Measurements from ENCODE around the gene PEPD.
"Not testable (repeated sequence)": the region's sequence is repeated elsewhere in the genome, so short reads cannot be mapped to it uniquely, and the experiment has no call there.

The PEPD gene

GRCh38 chr19:33521480-33522370 lies at the start of gene PEPD:
TSS of gene PEPD (minus strand) at chr19:33521791. CDS start at chr19:33521760, 31 bp downstream.
- no peaks in the 10 kb centered on the region for H3K9me3 ChIP-seq (ENCODE audit: low read length)
- H3K4me1 ChIP-seq (ENCODE audit: insufficient read depth, low read length), result peaks cover 20% of the 10 kb centered on the region
- no peaks in the 10 kb centered on the region for H3K36me3 ChIP-seq (ENCODE audit: insufficient read depth, low read length)
- no peaks in the 10 kb centered on the region for H3K27me3 ChIP-seq (ENCODE audit: control insufficient read depth in 1 of 2, insufficient read depth in 2 of 2, low read length in 2 of 2)
- H3K27ac ChIP-seq (ENCODE audit: low read depth, low read length), result peak within 1 kb of the TSS; percentile 78
- H3K4me3 ChIP-seq (ENCODE audit: low read depth in 1 of 2, low read length in 2 of 2), result peak within 1 kb of the TSS; percentile 74 to 89
- H3K9ac ChIP-seq (ENCODE audit: low read length), result peak within 1 kb of the TSS; percentile 49

GRCh38 chr19:33569821-33570220 lies 48.2 kb upstream of the PEPD start:
- Histone ChIP-seq H3K27ac (ENCODE audit: low read depth, low read length) (no peak overlapping the region), H3K9ac (ENCODE audit: low read length) (no peak overlapping the region), H3K9me3 (ENCODE audit: low read length) (peaks cover 8% of the 10 kb centered on the region), H3K4me3 (ENCODE audit: low read depth in 1 of 2, low read length in 2 of 2) (no peak overlapping the region), H3K27me3 (ENCODE audit: control insufficient read depth in 1 of 2, insufficient read depth in 2 of 2, low read length in 2 of 2) (no peaks in the 10 kb centered on the region), H3K36me3 (ENCODE audit: insufficient read depth, low read length) (no peaks in the 10 kb centered on the region), H3K4me1 (ENCODE audit: insufficient read depth, low read length) (no peaks in the 10 kb centered on the region)

- Histone ChIP-seq H3K9me3 (ENCODE audit: low read length) (peaks cover under 1% of the 10 kb centered on the region), H3K4me3 (ENCODE audit: low read depth in 1 of 2, low read length in 2 of 2) (no peak overlapping the region), H3K27me3 (ENCODE audit: control insufficient read depth in 1 of 2, insufficient read depth in 2 of 2, low read length in 2 of 2) (no peaks in the 10 kb centered on the region), H3K27ac (ENCODE audit: low read depth, low read length) (no peak overlapping the region), H3K36me3 (ENCODE audit: insufficient read depth, low read length) (no peaks in the 10 kb centered on the region), H3K4me1 (ENCODE audit: insufficient read depth, low read length) (no peaks in the 10 kb centered on the region), H3K9ac (ENCODE audit: low read length) (no peak overlapping the region)
Measured at GRCh38 chr19:33568706-33569105, 47.1 kb upstream of the PEPD start.

GRCh38 chr19:33564836-33565338 lies 43.3 kb upstream of the PEPD start:
- H3K4me3 ChIP-seq (ENCODE audit: low read depth in 1 of 2, low read length in 2 of 2), result no peak overlapping the region
- H3K27me3 ChIP-seq (ENCODE audit: control insufficient read depth in 1 of 2, insufficient read depth in 2 of 2, low read length in 2 of 2), result no peaks in the 10 kb centered on the region
- H3K4me1 ChIP-seq (ENCODE audit: insufficient read depth, low read length), result no peaks in the 10 kb centered on the region
- H3K27ac ChIP-seq (ENCODE audit: low read depth, low read length), result no peak overlapping the region
- H3K9me3 ChIP-seq (ENCODE audit: low read length), result no peaks in the 10 kb centered on the region
- no peaks in the 10 kb centered on the region for H3K36me3 ChIP-seq (ENCODE audit: insufficient read depth, low read length)
- H3K9ac ChIP-seq (ENCODE audit: low read length), result no peak overlapping the region

- Histone ChIP-seq H3K9ac (ENCODE audit: low read length) (no peak overlapping the region), H3K4me1 (ENCODE audit: insufficient read depth, low read length) (no peaks in the 10 kb centered on the region), H3K4me3 (ENCODE audit: low read depth in 1 of 2, low read length in 2 of 2) (no peak overlapping the region), H3K9me3 (ENCODE audit: low read length) (no peaks in the 10 kb centered on the region), H3K36me3 (ENCODE audit: insufficient read depth, low read length) (no peaks in the 10 kb centered on the region), H3K27me3 (ENCODE audit: control insufficient read depth in 1 of 2, insufficient read depth in 2 of 2, low read length in 2 of 2) (no peaks in the 10 kb centered on the region), H3K27ac (ENCODE audit: low read depth, low read length) (no peak overlapping the region)
Measured at GRCh38 chr19:33562636-33563035, 41.0 kb upstream of the PEPD start.

GRCh38 chr19:33561666-33562065 lies 40.1 kb upstream of the PEPD start:
- not testable (repeated sequence) for H3K27me3 ChIP-seq (ENCODE audit: control insufficient read depth in 1 of 2, insufficient read depth in 2 of 2, low read length in 2 of 2); H3K9me3 ChIP-seq (ENCODE audit: low read length); H3K9ac ChIP-seq (ENCODE audit: low read length); H3K4me3 ChIP-seq (ENCODE audit: low read depth in 1 of 2, low read length in 2 of 2); H3K27ac ChIP-seq (ENCODE audit: low read depth, low read length); H3K36me3 ChIP-seq (ENCODE audit: insufficient read depth, low read length); H3K4me1 ChIP-seq (ENCODE audit: insufficient read depth, low read length)

GRCh38 chr19:33561261-33561660 lies 39.7 kb upstream of the PEPD start:
- Histone ChIP-seq H3K4me1 (ENCODE audit: insufficient read depth, low read length) (no peaks in the 10 kb centered on the region), H3K4me3 (ENCODE audit: low read depth in 1 of 2, low read length in 2 of 2) (no peak overlapping the region), H3K27ac (ENCODE audit: low read depth, low read length) (no peak overlapping the region), H3K9ac (ENCODE audit: low read length) (no peak overlapping the region), H3K27me3 (ENCODE audit: control insufficient read depth in 1 of 2, insufficient read depth in 2 of 2, low read length in 2 of 2) (no peaks in the 10 kb centered on the region), H3K36me3 (ENCODE audit: insufficient read depth, low read length) (no peaks in the 10 kb centered on the region), H3K9me3 (ENCODE audit: low read length) (no peaks in the 10 kb centered on the region)

- no peaks in the 10 kb centered on the region for H3K27me3 ChIP-seq (ENCODE audit: control insufficient read depth in 1 of 2, insufficient read depth in 2 of 2, low read length in 2 of 2)
- no peaks in the 10 kb centered on the region for H3K4me1 ChIP-seq (ENCODE audit: insufficient read depth, low read length)
Measured at GRCh38 chr19:33559996-33560395, 38.4 kb upstream of the PEPD start.

GRCh38 chr19:33558856-33559255 lies 37.3 kb upstream of the PEPD start:
- Histone ChIP-seq H3K9ac (ENCODE audit: low read length) (no peak overlapping the region), H3K36me3 (ENCODE audit: insufficient read depth, low read length) (no peaks in the 10 kb centered on the region), H3K9me3 (ENCODE audit: low read length) (no peaks in the 10 kb centered on the region), H3K4me1 (ENCODE audit: insufficient read depth, low read length) (no peaks in the 10 kb centered on the region), H3K27me3 (ENCODE audit: control insufficient read depth in 1 of 2, insufficient read depth in 2 of 2, low read length in 2 of 2) (no peaks in the 10 kb centered on the region), H3K27ac (ENCODE audit: low read depth, low read length) (no peak overlapping the region), H3K4me3 (ENCODE audit: low read depth in 1 of 2, low read length in 2 of 2) (no peak overlapping the region)

More at GRCh38 chr19:33559996-33560395, 38.4 kb upstream of the PEPD start:
- Histone ChIP-seq H3K27ac (ENCODE audit: low read depth, low read length) (no peak overlapping the region), H3K9me3 (ENCODE audit: low read length) (no peaks in the 10 kb centered on the region), H3K4me3 (ENCODE audit: low read depth in 1 of 2, low read length in 2 of 2) (no peak overlapping the region), H3K36me3 (ENCODE audit: insufficient read depth, low read length) (no peaks in the 10 kb centered on the region), H3K9ac (ENCODE audit: low read length) (no peak overlapping the region)

GRCh38 chr19:33558151-33558550 lies 36.6 kb upstream of the PEPD start:
- Histone ChIP-seq H3K9me3 (ENCODE audit: low read length) (no peaks in the 10 kb centered on the region), H3K4me1 (ENCODE audit: insufficient read depth, low read length) (no peaks in the 10 kb centered on the region), H3K9ac (ENCODE audit: low read length) (no peak overlapping the region), H3K27ac (ENCODE audit: low read depth, low read length) (no peak overlapping the region), H3K36me3 (ENCODE audit: insufficient read depth, low read length) (no peaks in the 10 kb centered on the region), H3K27me3 (ENCODE audit: control insufficient read depth in 1 of 2, insufficient read depth in 2 of 2, low read length in 2 of 2) (no peaks in the 10 kb centered on the region), H3K4me3 (ENCODE audit: low read depth in 1 of 2, low read length in 2 of 2) (no peak overlapping the region)

- Histone ChIP-seq H3K9me3 (ENCODE audit: low read length) (no peaks in the 10 kb centered on the region), H3K9ac (ENCODE audit: low read length) (no peak overlapping the region), H3K36me3 (ENCODE audit: insufficient read depth, low read length) (no peaks in the 10 kb centered on the region), H3K4me1 (ENCODE audit: insufficient read depth, low read length) (no peaks in the 10 kb centered on the region), H3K4me3 (ENCODE audit: low read depth in 1 of 2, low read length in 2 of 2) (no peak overlapping the region), H3K27me3 (ENCODE audit: control insufficient read depth in 1 of 2, insufficient read depth in 2 of 2, low read length in 2 of 2) (no peaks in the 10 kb centered on the region), H3K27ac (ENCODE audit: low read depth, low read length) (no peak overlapping the region)
Measured at GRCh38 chr19:33557720-33558119, 36.1 kb upstream of the PEPD start.

- H3K4me1 ChIP-seq (ENCODE audit: insufficient read depth, low read length), result no peaks in the 10 kb centered on the region
- H3K4me3 ChIP-seq (ENCODE audit: low read depth in 1 of 2, low read length in 2 of 2), result no peak overlapping the region
- no peaks in the 10 kb centered on the region for H3K27me3 ChIP-seq (ENCODE audit: control insufficient read depth in 1 of 2, insufficient read depth in 2 of 2, low read length in 2 of 2)
- H3K9ac ChIP-seq (ENCODE audit: low read length), result no peak overlapping the region
- H3K9me3 ChIP-seq (ENCODE audit: low read length), result no peaks in the 10 kb centered on the region
- no peaks in the 10 kb centered on the region for H3K36me3 ChIP-seq (ENCODE audit: insufficient read depth, low read length)
- H3K27ac ChIP-seq (ENCODE audit: low read depth, low read length), result no peak overlapping the region
Measured at GRCh38 chr19:33557196-33557595, 35.6 kb upstream of the PEPD start.

Measured in muscle layer of colon (tissue), 2 donors.